Fibroblast of peridontal ligament (primary cell): ENCODE measurements around the gene NUP93.
"Not testable (repeated sequence)": the region's sequence is repeated elsewhere in the genome, so short reads cannot be mapped to it uniquely, and the experiment has no call there.

ENCODE experiments used
- DNase-seq: peaks from one replicate; pipeline ENCODE4 v3.0.0-alpha.2; 2010; ENCODE audit errors: extremely low read depth

The NUP93 gene

GRCh38 chr16:56709443-56710040 lies 20.4 kb upstream of the NUP93 start:
- DNase-seq = no peak

- no peak for DNase-seq
Observed at GRCh38 chr16:56710181-56710737, 19.7 kb upstream of the NUP93 start.

GRCh38 chr16:56711862-56712261 lies 18.1 kb upstream of the NUP93 start:
- no peak for DNase-seq

- DNase-seq = no peak
Observed at GRCh38 chr16:56713794-56714193, 16.1 kb upstream of the NUP93 start.

- DNase-seq = no peak
Observed at GRCh38 chr16:56715126-56715525, 14.8 kb upstream of the NUP93 start.

GRCh38 chr16:56716761-56717160 lies 13.2 kb upstream of the NUP93 start:
- DNase-seq = no peak

DNA sequence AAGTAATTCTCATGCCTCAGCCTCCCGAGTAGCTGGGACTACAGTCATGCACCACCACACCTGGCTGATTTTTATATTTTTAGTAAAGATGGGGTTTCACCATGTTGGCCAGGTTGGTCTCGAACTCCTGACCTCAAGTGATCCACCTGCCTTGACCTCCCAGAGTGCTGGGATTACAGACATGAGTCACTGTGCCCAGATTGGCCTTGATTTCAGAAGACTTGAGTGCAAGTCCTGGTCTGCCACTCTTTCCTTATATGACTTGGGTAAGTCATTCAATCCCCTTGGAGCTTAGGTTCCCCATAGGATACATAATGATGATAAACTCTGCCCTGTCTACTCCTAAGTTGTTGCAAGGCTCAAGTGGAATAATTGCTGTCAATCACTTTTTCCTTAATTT lies 12.4 kb upstream of the NUP93 start:
- not testable (repeated sequence) for DNase-seq

- no peak for DNase-seq
Observed at GRCh38 chr16:56722200-56722842, 7.6 kb upstream of the NUP93 start.

GRCh38 chr16:56724191-56724590 lies 5.7 kb upstream of the NUP93 start:
- no peak for DNase-seq

- DNase-seq = no peak
Observed at GRCh38 chr16:56726283-56726682, 3.6 kb upstream of the NUP93 start.

- DNase-seq = no peak
Observed at GRCh38 chr16:56726926-56727325, 3.0 kb upstream of the NUP93 start.

DNA sequence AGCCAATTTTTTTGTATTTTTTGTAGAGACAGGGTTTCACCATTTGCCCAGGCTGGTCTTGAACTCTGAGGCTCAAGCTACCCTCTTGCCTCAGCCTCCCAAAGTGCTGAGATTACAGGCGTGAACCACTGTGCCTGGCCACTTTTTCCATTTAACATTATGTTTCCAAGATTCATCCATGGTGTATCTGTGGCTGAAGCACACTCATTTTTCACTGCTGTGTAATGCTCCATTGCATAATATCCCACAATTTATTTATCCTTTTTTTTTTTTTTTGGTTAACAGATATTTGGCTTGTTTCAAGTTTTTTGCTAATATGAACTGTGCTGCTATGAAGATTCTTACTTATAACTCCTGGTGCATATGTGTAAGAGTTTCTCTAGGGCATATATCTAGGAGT lies 1.9 kb upstream of the NUP93 start:
- no peak for DNase-seq

DNA sequence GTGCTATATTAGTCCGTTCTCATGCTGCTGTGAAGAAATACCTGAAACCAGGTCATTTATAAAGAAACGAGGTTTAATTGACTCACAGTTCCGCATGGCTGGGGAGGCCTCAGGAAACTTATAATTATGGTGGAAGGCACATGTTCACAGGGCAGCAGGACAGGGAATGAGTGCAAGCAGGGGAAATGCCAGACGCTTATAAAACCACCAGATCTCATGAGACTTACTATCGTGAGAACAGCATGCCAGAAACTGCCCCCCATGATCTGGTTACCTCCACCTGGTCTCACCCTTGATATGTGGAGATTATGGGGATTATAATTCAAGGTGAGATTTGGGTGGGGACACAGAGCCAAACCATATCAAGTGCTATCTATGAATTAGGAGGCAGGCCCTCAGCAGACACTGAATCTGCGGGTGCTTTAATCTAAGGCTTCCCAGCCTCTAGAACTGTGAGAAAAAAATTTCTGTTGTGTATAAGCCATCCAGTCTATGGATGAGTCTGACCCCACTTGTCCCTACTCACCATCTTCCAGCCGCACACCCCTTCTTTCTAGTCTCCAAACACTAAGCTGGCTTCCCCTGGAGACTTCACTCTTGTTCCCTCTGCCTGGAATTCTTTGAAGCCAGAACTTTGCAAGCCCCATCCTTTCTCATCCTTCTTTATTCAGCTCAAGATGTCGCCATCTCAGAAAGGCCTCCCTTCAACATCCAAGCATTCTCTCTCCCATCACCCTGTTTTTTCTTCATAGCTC lies 772 bp upstream of the NUP93 start:
- DNase-seq = peak; percentile 38

- DNase-seq = no peak
Observed at GRCh38 chr16:56732366-56732765, 2.4 kb downstream of the NUP93 start.

- DNase-seq = no peak
Observed at GRCh38 chr16:56732832-56733231, 2.9 kb downstream of the NUP93 start.

- DNase-seq = no peak
Observed at GRCh38 chr16:56734429-56734828, 4.5 kb downstream of the NUP93 start.

GRCh38 chr16:56736476-56736875 lies 6.5 kb downstream of the NUP93 start:
- no peak for DNase-seq

GRCh38 chr16:56737539-56737938 lies 7.6 kb downstream of the NUP93 start:
- DNase-seq = no peak

- DNase-seq = no peak
Observed at GRCh38 chr16:56738221-56738620, 8.3 kb downstream of the NUP93 start.

- not testable (repeated sequence) for DNase-seq
Observed at GRCh38 chr16:56739378-56739777, 9.4 kb downstream of the NUP93 start.

GRCh38 chr16:56741399-56741798 lies 11.5 kb downstream of the NUP93 start:
- DNase-seq = no peak

- DNase-seq = peak; percentile 91
Observed at GRCh38 chr16:56742030-56742984, 12.4 kb downstream of the NUP93 start.
